DMS79 treated with DMSO at 0.1 percent for 48 hours (cell line): ENCODE measurements around the gene ASNSD1.
"Not testable (repeated sequence)": the region's sequence is repeated elsewhere in the genome, so short reads cannot be mapped to it uniquely, and the experiment has no call there.

Experiments used
- DNase-seq: peaks from one replicate; lab custom pipeline; 2025; lab: John Stamatoyannopoulos, UW

ASNSD1 gene

DNA sequence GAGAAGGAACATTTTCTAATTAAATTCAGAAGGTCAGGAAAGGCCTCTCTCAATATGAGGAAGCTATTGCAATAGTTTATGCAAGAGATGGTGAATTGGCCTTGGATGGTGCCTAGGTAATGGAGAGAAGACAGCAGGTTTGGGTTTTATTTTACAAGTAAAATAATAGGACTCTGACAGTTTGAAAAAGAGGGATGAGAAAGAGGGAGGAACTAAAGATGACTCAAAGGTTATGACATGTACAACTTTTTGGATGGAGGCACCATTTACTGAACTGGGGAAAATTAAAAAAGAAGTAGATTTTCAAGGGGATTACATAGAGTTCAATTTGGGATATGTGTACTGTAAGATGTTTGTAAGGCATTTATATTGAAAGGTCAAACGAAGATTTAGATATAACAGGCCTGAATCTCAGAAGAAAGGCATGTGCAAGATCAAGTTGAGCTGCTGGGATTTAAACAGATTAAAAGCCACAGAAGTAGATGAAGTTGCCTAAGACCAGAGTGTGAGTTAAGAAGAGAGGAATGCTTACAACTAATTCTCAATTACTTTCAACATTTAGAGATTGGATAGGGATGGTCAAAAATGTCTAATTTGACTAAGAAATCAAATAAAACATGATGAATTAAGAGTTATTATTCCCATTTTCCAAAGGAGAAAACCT, 12.3 kb upstream of the ASNSD1 start:
- DNase-seq: no peak

DNA sequence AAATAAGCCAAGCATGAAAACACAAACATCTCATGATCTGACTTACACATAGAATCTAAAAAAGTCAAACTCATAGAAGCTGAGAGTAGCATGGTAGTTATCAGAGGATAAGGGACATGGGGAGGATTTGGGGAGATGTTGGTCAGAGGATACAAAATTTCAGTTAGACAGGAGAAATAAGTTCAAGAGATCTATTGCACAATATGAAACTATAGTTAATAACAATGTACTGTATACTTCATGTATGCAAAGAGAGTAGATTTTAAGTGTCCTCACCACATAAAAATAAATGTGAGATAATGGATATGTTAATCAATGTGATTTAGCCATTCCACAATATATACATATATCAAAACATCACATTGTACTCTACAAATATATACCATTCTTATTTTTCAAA, 10.0 kb upstream of the ASNSD1 start:
- no peak for DNase-seq

DNA sequence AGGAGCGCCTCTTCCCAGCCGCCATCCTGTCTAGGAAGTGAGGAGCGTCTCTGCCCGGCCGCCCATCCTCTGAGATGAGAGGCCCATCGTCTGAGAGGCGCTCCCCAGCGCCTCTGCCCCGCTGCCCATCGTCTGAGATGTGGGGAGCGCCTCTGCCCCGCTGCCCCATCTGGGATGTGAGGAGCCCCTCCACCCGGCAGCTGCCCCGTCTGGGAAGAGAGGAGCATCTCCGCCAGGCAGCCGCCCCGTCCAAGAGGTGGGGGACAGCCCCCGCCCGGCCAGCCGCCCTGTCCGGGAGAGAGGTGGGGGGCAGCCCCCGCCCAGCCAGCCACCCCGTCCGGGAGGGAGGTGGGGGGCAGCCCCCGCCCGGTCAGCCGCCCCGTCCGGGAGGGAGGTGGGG, 7.8 kb upstream of the ASNSD1 start:
- DNase-seq: not testable (repeated sequence)

DNA sequence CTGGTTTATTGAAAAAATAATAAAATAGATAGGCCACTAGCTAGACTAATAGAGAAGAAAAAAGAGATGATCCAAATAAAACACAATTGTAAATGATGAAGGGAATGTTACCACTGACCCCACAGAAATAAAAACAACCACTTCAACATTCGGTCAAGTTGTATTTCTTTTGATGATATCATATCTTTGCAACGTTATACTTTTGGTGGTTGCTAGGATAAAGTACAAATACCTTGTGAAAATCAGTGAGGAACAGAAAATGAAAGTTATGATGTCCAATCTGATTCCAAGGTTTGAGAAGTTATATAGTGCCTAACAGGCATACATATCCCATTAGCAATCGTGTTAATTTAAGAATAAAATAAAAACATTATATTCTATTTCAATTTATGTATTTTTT, 6.6 kb upstream of the ASNSD1 start:
- no peak for DNase-seq

DNA sequence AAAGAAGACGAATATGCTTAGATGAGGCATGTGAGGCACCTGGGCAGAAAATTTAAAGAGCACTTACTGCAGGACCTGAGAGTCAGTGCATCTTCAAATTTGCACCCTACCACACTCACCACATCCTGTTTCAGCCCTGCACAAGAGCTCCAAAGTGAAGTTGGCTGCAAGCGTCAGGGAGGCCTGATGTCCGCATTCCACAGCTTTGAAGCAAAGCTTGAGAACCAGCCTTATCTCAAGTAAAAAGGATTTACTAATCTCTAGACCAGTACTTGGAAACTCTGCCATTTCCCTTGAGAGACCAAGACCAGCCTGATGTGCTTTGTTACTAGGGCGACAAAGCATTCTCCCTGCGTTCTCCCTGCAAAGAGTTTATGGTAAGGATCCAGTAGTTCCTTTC, 3.4 kb upstream of the ASNSD1 start:
- no peak for DNase-seq

DNA sequence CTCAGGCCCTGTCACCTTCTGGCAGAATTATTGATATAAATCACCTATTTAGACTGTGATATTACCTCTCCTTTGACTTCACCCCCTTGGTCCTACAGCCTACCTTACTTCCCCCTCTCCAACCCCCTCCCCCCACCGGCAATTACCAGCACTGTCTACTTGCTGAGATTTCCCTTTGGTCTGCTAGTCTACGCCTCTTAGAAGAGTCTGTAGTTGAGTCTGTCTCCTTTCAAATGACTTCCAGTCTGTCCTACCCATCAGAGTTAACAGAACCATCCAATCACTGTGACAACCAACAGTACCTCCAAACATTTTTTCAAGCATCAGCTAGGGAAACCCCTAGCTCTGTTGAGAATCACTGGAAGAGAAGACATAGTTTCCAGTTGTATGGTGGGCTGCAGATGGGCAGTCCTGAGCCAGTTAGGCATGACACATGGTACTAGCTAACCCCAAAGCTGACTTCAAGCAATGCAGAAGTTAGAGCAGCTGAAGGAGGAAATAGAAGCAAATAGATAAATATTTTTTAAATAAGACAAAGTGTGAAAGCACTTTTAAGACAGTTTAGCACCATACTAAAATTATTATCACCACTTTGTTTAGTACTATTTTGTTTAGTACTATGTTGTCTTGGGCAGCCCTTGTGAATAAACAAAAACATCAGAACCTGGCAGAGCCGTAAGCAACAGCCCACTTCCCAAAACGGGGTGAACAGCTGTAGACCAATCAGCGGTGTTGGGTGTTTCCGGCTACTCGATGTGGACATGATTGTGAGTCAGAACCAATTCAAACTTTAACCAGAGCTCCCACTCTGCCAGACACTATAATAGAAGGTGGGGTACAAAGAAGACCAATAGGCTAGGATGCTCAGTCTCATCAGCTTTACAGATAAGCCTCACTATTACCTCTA, 2.7 kb upstream of the ASNSD1 start:
- DNase-seq: no peak

DNA sequence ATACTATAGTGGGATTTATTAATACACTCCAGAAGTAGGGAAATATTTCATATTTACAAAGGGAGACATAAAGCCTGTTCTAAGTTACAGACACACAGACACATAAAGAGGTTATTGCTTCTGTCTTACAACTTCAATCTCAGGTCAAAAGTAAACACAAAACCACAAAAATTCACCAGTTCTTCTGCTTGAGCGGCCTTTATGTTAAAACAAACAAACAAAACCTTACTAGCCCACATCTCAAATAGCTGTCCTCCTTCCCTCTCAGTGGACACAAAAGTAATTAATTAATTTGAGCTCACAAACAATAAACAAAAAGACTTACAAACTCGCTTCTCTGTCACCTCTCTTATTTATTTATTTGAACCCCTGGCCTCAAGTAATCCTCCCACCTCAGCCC, 1.5 kb upstream of the ASNSD1 start:
- DNase-seq: no peak

DNA sequence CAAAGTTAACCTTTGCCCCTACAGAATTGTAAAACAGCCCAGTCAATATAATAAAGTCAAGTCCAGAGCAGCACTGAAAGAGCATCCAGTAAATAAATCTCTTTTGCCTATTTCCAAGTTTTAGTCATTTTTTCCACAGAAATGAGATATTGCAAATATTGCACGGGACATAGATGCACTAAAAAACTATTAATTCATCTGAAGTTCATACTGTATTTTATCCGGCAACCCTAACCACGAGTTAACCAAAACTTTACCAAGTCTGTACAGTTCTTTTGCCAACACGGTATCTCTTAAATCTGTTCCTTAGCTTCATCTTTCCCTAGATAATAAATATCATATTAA, 484 bp upstream of the ASNSD1 start:
- no peak for DNase-seq

DNA sequence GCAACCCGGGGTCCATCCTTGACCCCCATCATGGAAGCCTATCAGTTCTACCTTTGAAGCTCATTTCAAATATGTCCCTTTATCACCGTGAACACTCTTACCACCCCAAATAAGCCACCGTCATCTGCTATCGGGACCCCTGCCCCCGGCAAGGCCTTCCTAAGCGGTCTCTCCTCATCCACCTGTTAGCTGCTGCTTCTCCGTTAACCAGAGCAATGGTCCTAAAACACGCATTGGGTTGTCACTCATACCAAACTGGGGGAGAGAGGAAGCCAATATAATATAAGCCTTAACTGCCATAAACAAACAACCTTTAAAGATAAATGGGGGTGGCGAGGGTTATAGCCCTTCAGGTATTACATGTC, 680 bp downstream of the ASNSD1 start:
- DNase-seq: no peak

DNA sequence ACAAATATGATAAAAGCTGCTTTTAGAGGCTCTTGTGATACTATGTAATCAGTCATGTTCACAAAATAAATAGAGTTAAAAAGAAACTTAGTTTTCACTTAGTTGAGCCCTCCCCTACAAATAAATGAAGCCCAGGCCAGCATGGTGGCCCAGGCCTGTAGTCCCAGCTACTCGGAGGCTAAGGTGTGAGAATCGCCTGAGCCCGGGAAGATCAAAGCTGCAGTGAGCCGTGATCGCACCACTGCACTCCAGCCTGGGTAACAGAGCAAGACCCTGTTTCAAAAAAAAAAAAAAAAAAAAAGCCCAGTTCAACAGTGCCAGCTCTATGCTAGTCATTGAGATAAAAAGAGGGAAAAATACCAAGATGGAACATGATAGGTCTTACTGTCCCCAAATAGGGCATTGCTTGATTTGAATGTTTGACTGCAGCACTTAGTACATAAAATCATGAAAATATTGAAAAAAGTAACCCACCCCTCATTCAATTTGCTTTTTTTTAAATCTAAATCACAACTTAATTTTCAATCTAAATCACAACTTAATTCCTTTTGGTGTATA, 1.5 kb downstream of the ASNSD1 start:
- no peak for DNase-seq

DNA sequence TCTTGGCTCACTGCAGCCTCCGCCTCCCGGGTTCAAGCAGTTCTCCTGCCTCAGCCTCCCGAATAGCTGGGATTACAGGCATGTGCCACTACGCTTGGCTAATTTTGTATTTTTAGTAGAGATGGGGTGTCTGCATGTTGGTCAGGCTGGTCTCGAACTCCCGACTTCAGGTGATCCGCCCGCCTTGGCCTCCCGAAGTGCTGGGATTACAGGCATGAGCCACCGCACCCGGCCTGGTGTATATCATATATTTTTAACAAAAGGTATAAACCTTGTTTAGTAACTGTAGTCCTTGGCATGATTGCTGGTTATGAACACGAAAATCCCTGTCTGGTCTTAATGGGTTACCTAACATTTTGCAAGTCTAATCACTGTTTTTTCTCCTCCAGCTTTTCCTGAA, 2.1 kb downstream of the ASNSD1 start:
- not testable (repeated sequence) for DNase-seq

DNA sequence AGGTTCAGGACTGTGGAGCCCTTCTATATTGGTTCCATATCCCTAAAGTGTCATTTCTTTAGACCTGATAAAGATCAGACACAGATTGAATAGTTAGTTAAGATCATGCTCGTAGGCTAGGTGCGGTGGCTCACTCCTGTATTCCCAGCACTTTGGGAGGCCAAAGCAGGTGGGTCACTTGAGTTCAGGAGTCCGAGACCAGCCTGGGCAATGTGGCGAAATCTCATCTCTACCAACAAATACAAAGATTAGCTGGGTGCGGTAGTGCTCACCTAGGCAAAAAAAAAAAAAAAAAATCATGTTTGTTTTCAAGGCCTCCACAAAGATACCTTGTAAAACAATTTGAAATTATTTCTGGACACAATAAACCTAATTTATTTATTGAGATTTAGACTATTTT, 8.7 kb downstream of the ASNSD1 start:
- DNase-seq: no peak

DNA sequence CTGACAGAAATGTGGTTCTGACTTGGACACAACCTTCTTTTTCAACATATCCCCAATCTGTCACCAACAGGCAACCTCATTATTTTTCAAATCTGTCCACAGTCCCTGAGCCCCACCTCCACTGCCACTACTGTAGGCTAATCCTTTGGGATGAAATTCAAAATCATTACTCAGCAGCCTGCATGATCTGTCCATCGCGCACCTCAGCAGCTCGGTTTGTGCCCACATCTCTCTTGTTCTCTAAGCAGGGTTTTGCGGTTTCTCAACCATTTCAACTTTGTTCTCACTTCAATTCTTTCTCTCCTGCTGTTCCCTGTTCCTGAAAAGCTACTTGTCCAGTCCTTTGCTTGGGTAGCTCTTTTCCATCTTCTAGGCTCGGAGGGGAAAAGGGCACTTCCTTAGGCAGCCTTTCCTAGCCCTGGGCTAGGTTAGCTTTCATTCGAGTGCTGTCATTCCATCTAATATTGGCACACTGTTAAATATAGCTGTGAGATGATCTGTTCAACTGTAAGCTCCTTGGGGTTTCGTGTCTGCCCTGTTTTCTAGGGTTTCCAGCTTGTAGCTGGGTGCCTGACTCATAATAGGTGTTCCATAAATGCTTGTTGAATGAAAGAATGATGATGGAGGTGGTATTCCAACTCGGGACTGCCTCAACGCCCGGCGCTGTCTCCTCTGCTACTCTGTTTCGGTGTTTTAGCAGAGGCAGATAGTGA, 12.6 kb downstream of the ASNSD1 start:
- no peak for DNase-seq

DNA sequence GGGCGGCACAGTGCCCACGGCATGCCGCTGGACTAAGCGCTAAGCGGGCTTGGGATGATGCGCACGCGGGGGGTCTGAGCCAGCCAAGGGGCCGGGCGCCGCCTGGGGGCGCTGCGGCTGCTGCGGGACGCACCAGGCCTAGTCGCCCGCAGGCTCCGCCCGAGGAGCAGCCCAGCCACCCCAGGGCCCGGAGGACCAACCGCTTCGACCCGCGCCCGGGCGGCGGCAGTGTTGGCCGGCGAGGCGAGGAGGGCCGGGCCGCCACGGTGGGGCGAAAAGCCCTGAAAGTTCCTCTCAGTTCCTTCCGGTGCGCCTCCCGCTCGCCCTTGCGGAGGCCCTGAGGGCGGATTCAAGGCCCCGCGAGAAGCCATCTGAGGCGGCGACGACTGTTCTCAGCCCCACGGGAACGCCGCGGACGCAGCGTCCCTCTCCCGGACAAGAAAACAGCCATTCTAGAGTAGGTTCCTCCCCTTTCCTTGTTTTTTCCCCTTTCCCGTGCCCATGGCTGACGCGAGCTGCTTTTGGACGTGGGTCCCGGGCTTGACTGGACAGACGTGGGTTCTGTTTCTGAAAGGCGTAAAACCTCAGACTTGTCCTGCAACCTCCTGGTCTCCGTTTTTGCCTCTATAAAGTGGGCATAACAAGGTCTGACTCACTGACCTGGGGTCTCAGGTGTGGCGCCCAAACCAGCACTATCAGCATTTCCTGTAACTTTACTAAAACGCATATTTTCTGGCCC, 13.3 kb downstream of the ASNSD1 start, which contains the start of gene ANKAR:
Gene ANKAR, plus strand, starts transcription at position 297 of the 739 bp plus-strand sequence. CDS start 1,821 bp downstream, outside the sequence.
- DNase-seq: no peak

DNA sequence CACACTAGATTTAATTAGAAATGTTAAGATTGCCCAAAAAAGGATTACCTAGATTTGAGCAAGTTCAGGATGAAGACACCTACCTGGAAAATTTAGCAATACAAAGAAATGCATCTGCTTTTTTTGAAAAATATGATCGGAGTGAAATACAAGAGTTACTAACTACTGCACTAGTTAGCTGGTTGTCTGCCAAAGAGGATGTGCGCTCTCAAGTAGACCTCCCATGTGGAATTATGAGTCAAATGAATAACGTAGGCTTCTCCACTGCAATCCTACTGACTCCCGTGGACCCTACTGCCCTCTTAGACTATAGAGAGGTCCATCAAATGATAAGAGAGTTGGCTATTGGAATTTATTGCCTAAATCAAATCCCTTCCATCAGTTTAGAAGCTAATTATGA, 15.2 kb downstream of the ASNSD1 start:
- no peak for DNase-seq

DNA sequence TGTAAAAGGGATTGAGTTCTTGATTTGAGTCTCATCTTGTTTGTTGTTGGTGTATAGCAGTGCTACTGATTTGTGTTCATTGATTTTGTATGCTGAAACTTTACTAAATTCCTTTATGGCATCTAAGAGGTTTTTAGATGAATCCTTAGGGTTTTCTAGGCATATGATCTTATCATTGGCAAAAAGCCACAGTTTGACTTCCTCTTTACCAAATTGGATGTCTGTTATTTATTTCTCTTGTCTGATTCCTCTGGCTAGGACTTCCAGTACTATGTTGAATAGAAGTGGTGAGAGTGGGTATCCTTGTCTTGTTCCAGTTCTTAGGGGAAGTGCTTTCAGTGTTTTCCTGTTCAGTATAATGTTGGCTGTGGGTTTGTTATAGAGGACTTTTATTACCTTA, 18.0 kb downstream of the ASNSD1 start:
- no peak for DNase-seq

DNA sequence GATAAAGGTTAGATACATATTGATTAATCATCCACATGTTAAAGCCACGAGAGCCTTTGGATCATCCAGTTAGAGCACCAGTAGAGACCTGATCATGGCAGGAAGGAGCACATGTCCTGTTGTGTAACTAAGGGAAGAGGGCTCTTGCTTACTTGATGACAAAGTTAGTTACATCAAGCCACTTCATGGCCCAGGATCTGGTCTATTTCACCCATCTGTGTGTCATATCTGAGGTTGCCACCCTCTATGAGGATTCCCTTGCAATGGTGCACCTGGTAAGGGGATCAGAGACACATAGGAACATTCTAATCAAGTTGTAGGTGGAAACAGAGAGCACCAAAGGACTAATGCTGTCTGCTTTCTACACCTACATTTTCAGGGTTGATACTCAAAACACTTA, 19.9 kb downstream of the ASNSD1 start:
- DNase-seq: no peak

DNA sequence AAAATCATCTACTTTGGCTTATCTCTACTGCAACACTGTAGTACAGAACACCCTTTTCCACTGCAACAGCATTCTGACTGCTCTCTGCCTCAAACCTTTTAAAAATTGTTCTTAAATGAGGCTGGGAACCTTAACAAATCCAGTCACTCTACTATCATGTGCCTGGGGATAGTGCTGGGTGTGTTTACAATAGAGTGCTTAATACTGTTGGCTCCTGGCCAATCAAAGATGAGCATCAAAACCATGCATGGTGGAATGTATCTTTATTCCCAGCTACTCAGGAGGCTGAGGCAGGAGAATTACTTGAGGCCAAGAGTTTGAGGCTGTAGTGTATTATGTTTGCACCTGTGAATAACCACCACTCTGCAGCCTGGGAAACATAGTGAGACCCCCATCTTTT, 20.6 kb downstream of the ASNSD1 start:
- no peak for DNase-seq

DNA sequence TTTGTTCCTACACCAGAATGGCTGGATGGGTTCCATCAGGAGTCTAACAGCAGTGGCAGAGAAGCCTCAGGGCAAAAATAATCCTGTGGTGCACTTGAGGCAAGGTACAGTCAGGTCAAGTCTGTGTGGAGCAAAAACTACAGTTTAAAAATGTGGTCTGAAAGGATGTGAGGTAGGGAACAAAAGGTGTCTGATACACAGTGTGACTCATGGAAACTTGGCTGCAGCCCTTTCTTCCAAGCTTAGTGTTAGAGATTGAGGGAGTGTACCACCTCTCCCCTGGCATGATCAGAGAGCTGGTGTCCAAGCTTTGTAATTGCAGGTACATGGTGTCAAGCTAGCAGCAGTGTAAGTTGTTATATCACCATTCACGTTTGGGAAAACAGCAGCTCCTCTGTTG, 22.1 kb downstream of the ASNSD1 start:
- no peak for DNase-seq

DNA sequence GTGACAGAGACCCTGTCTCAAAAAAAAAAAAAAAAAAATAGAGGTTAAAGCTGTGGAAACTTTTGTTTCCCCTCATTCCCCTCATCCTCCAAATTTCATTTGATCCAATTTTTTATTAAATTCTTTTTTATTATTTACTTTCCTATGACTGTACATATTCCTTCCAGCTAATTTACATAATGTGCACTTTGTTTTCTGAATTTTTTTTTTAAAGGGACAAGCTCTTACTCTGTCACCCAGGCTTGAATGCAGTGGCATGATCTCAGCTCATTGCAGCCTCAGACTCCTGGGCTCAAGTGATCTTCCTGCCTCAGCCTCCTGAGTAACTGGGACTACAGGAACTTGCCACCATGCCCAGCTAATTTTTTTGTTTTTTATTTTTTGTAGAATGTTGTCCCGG, 23.6 kb downstream of the ASNSD1 start:
- no peak for DNase-seq

DNA sequence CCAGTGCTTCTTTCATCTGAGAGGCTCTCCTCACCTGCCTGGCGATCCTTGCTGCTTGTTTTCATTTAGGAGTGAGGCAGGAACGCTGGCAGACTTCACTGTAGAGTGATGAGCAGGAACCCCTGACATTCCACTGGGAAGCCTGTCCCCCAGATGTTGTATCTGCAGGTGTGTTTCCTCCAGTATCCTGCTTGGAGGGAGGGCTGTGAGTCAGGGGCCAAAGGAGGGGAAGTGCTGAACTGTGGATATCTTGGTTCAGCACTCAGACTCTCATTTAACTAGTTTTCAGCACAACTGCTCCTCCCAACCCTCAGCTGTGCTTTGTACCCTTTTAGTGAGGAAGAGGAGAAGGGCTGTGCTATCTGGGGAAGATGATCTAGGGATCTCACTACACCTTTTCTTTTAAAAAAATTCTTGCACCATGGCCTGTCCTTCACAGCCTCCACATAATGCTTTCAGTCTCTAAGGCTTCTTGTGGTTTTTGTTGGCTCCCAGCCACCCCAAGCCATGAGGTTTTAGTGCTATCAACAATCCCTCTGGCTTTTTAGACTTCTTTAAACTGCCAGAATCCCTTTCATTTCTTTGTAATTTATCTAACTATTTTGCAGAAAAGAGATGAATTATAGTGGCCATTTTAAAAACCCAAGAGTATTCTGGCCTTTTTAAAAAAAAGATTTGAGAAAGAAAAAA, 24.4 kb downstream of the ASNSD1 start:
- DNase-seq: peak; percentile 3
